ENCODE measurements around the gene TMEM9. TPM values are rescaled to one million over a fixed set of nuclear protein-coding genes. Genes with fewer than 3 reads are reported as not detected.

The TMEM9 gene
- total RNA-seq, 4 donors from 2014 or later = 88.9 to 190 (median 133) TPM

GRCh38 chr1:201125800-201126199 lies 28.5 kb downstream of the TMEM9 start:
- 54 to 74% methylated on average over 7 of the region's 7 CpGs for WGBS, 2 donors
- DNase-seq = no peak
- no peak overlapping the region for H3K27ac ChIP-seq
- H3K36me3 ChIP-seq = no peaks in the 10 kb centered on the region
- no peak for TF ChIP-seq CTCF (IDR thresholded peaks at IDR 0.05)
- TF ChIP-seq POLR2A (IDR thresholded peaks at IDR 0.05) = no peak
- no peaks in the 10 kb centered on the region for H3K27me3 ChIP-seq
- intact Hi-C loops (cut with DNase I) = no loop called here
- no peak overlapping the region for H3K4me3 ChIP-seq (replicated peaks in 1 of 3)
- H3K9me3 ChIP-seq = no peaks in the 10 kb centered on the region
- H3K4me1 ChIP-seq = no peaks in the 10 kb centered on the region

- H3K4me1 ChIP-seq = no peaks in the 10 kb centered on the region
- H3K9me3 ChIP-seq = no peaks in the 10 kb centered on the region
- no peak overlapping the region for H3K27ac ChIP-seq
- no peaks in the 10 kb centered on the region for H3K36me3 ChIP-seq
- TF ChIP-seq CTCF (IDR thresholded peaks at IDR 0.05) (no peak), POLR2A (IDR thresholded peaks at IDR 0.05) (no peak)
- no peak overlapping the region for H3K4me3 ChIP-seq (replicated peaks in 1 of 3)
- WGBS, 2 donors = 65 to 67% methylated on average over 9 of the region's 9 CpGs
- H3K27me3 ChIP-seq = no peaks in the 10 kb centered on the region
- DNase-seq = no peak
- intact Hi-C loops (cut with DNase I) = no loop called here
Measured at GRCh38 chr1:201125019-201125418, 29.3 kb downstream of the TMEM9 start.

GRCh38 chr1:201123866-201124265 lies 30.4 kb downstream of the TMEM9 start:
- H3K27ac ChIP-seq = no peak overlapping the region
- H3K4me1 ChIP-seq = no peaks in the 10 kb centered on the region
- H3K27me3 ChIP-seq = no peaks in the 10 kb centered on the region
- H3K9me3 ChIP-seq = no peaks in the 10 kb centered on the region
- H3K4me3 ChIP-seq (replicated peaks in 1 of 3) = no peak overlapping the region
- no peak for DNase-seq
- WGBS, 2 donors = 89 to 100% methylated on average over 1 of the region's 1 CpG
- no peaks in the 10 kb centered on the region for H3K36me3 ChIP-seq
- no peak for TF ChIP-seq CTCF (IDR thresholded peaks at IDR 0.05)
- no peak for TF ChIP-seq POLR2A (IDR thresholded peaks at IDR 0.05)
- intact Hi-C loops (cut with DNase I) = no loop called here

GRCh38 chr1:201122321-201122957 lies 31.8 kb downstream of the TMEM9 start:
- 86 to 90% methylated on average over 10 of the region's 10 CpGs for WGBS, 2 donors

More at GRCh38 chr1:201122321-201122957, 31.8 kb downstream of the TMEM9 start:
- DNase-seq = no peak
- Histone ChIP-seq H3K27ac (no peak overlapping the region), H3K4me1 (no peaks in the 10 kb centered on the region), H3K36me3 (no peaks in the 10 kb centered on the region), H3K4me3 (replicated peaks in 1 of 3) (no peak overlapping the region), H3K9me3 (no peaks in the 10 kb centered on the region), H3K27me3 (no peaks in the 10 kb centered on the region)
- intact Hi-C loops (cut with DNase I) = no loop called here
- no peak for TF ChIP-seq POLR2A (IDR thresholded peaks at IDR 0.05)
- no peak for TF ChIP-seq CTCF (IDR thresholded peaks at IDR 0.05)
